ENCODE results near the gene LOXHD1. TPM values are rescaled to one million over a fixed set of nuclear protein-coding genes. Genes with fewer than 3 reads are reported as not detected.

LOXHD1 gene
- total RNA-seq, 1 donor from 2014 or later = 0.23 TPM

- Mint-ChIP-seq H3K27ac (ENCODE audit: unreplicated experiment) (no peak overlapping the region), H3K9me3 (ENCODE audit: unreplicated experiment) (peaks cover 5% of the 10 kb centered on the region), H3K4me3 (ENCODE audit: unreplicated experiment) (no peak overlapping the region), H3K27me3 (ENCODE audit: unreplicated experiment) (no peaks in the 10 kb centered on the region), H3K36me3 (ENCODE audit: low read depth, unreplicated experiment) (peaks cover 4% of the 10 kb centered on the region), H3K4me1 (ENCODE audit: unreplicated experiment) (no peaks in the 10 kb centered on the region)
- TF ChIP-seq CTCF (IDR thresholded peaks at IDR 0.05; ENCODE audit: unreplicated experiment) = no peak
- no peak for DNase-seq (ENCODE audit: low spot score)
Observed at GRCh38 chr18:46547520-46547919, 109.5 kb downstream of the LOXHD1 start.

GRCh38 chr18:46546111-46546640 lies 110.8 kb downstream of the LOXHD1 start:
- H3K4me1 Mint-ChIP-seq (ENCODE audit: unreplicated experiment) = no peaks in the 10 kb centered on the region
- no peaks in the 10 kb centered on the region for H3K27me3 Mint-ChIP-seq (ENCODE audit: unreplicated experiment)
- H3K9me3 Mint-ChIP-seq (ENCODE audit: unreplicated experiment) = peaks cover 5% of the 10 kb centered on the region
- no peak for TF ChIP-seq CTCF (IDR thresholded peaks at IDR 0.05; ENCODE audit: unreplicated experiment)
- peaks cover 4% of the 10 kb centered on the region for H3K36me3 Mint-ChIP-seq (ENCODE audit: low read depth, unreplicated experiment)
- no peak overlapping the region for H3K4me3 Mint-ChIP-seq (ENCODE audit: unreplicated experiment)
- no peak for DNase-seq (ENCODE audit: low spot score)
- H3K27ac Mint-ChIP-seq (ENCODE audit: unreplicated experiment) = no peak overlapping the region

- Mint-ChIP-seq H3K36me3 (ENCODE audit: low read depth, unreplicated experiment) (peaks cover 4% of the 10 kb centered on the region), H3K9me3 (ENCODE audit: unreplicated experiment) (peaks cover 5% of the 10 kb centered on the region), H3K27me3 (ENCODE audit: unreplicated experiment) (peaks cover 3% of the 10 kb centered on the region), H3K4me1 (ENCODE audit: unreplicated experiment) (no peaks in the 10 kb centered on the region), H3K27ac (ENCODE audit: unreplicated experiment) (no peak overlapping the region), H3K4me3 (ENCODE audit: unreplicated experiment) (no peak overlapping the region)
- no peak for TF ChIP-seq CTCF (IDR thresholded peaks at IDR 0.05; ENCODE audit: unreplicated experiment)
- peak; percentile 23 for DNase-seq (ENCODE audit: low spot score)
Observed at GRCh38 chr18:46542545-46542944, 114.5 kb downstream of the LOXHD1 start.

DNA sequence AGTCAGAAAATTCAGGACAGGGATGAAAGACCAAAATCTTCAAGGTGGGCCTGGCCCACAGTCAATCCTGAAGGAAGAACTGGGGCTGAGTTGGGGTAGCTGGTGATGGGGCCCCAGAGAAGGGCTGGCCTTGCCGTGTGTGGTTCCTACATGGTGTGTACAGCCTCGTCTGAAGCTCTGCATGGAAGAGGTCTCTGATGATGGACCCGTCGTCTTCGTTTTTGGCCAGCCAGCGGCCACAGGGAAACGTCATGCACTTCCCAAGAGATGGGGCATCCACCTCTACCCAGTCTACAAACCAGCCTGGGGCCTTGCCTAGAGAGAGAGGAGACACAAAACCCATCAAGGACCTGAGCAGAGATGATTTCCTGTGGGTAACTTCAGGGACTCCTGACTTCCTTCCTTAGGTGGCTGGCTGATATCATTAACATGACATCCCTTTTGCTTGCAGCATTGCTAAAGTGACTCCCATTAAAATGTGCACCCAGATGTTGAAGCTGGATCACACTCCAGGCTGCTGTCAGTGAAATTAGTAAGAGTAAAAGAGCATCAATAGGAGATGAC lies 115.3 kb downstream of the LOXHD1 start:
- Mint-ChIP-seq H3K27ac (ENCODE audit: unreplicated experiment) (no peak overlapping the region), H3K9me3 (ENCODE audit: unreplicated experiment) (peaks cover 5% of the 10 kb centered on the region), H3K4me3 (ENCODE audit: unreplicated experiment) (no peak overlapping the region), H3K4me1 (ENCODE audit: unreplicated experiment) (no peaks in the 10 kb centered on the region), H3K36me3 (ENCODE audit: low read depth, unreplicated experiment) (peaks cover 4% of the 10 kb centered on the region), H3K27me3 (ENCODE audit: unreplicated experiment) (peaks cover 3% of the 10 kb centered on the region)
- TF ChIP-seq CTCF (IDR thresholded peaks at IDR 0.05; ENCODE audit: unreplicated experiment) = no peak
- no peak for DNase-seq (ENCODE audit: low spot score)

DNA sequence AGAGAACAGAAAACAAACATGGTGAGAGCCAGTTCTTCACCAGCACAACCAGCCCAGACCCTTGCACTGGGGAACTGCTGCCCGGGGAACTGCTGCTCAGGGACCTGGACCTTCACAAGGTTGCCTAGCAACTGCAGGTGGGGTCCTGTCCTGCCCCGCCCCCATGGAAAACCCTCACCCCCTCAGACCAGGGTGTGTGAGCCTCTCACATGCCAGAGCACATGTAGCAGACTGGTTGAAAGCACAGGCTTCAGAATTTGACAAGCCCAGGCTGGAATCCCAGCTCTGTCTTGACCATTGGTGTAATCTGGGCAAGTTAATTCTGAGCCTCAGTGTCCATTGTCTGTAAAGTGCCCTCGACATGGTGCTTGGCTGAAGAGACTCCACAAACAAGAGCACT lies 118.6 kb downstream of the LOXHD1 start:
- TF ChIP-seq CTCF (IDR thresholded peaks at IDR 0.05; ENCODE audit: unreplicated experiment) = no peak
- peaks cover 4% of the 10 kb centered on the region for H3K36me3 Mint-ChIP-seq (ENCODE audit: low read depth, unreplicated experiment)
- H3K4me3 Mint-ChIP-seq (ENCODE audit: unreplicated experiment) = no peak overlapping the region
- no peak for DNase-seq (ENCODE audit: low spot score)
- peaks cover 5% of the 10 kb centered on the region for H3K27me3 Mint-ChIP-seq (ENCODE audit: unreplicated experiment)
- H3K27ac Mint-ChIP-seq (ENCODE audit: unreplicated experiment) = no peak overlapping the region
- peaks cover 3% of the 10 kb centered on the region for H3K4me1 Mint-ChIP-seq (ENCODE audit: unreplicated experiment)
- H3K9me3 Mint-ChIP-seq (ENCODE audit: unreplicated experiment) = no peaks in the 10 kb centered on the region
